Measurements from ENCODE around the gene SLC4A1AP.

GRCh38 chr2:27667446-27667845 is 3.8 kb downstream of the SLC4A1AP start:
- TF ChIP-seq CTCF (IDR thresholded peaks at IDR 0.05; ENCODE audit: insufficient read depth, low read depth, low read length) (no peak), EZH2 (IDR thresholded peaks at IDR 0.05; ENCODE audit: insufficient read depth, low read length) (no peak)

All from astrocyte (in vitro differentiated cells and primary cell).